GM18909 (cell line): Measurements from ENCODE around the gene S100Z.
"Not testable (repeated sequence)": the region's sequence is repeated elsewhere in the genome, so short reads cannot be mapped to it uniquely, and the experiment has no call there.

ENCODE experiments used
- ATAC-seq: cut with Tn5 transposase; IDR thresholded peaks from one replicate; pipeline ENCODE4 v1.9.1; 2021; ENCODE audit warnings: mild to moderate bottlenecking; ENCODE audit not compliant: unreplicated experiment, poor library complexity

Gene S100Z

GRCh38 chr5:76945238-76945637 is 95.4 kb downstream of the S100Z start:
- not testable (repeated sequence) for ATAC-seq

GRCh38 chr5:76946090-76946489 is 96.3 kb downstream of the S100Z start:
- no peak for ATAC-seq

GRCh38 chr5:76947082-76947503 is 97.3 kb downstream of the S100Z start:
- ATAC-seq = no peak

GRCh38 chr5:76952795-76953536 is 103.2 kb downstream of the S100Z start, which contains the start of gene CRHBP:
Gene CRHBP (plus strand): TSS chr5:76953045. CDS start chr5:76953135, 90 bp downstream.
- no peak for ATAC-seq

DNA sequence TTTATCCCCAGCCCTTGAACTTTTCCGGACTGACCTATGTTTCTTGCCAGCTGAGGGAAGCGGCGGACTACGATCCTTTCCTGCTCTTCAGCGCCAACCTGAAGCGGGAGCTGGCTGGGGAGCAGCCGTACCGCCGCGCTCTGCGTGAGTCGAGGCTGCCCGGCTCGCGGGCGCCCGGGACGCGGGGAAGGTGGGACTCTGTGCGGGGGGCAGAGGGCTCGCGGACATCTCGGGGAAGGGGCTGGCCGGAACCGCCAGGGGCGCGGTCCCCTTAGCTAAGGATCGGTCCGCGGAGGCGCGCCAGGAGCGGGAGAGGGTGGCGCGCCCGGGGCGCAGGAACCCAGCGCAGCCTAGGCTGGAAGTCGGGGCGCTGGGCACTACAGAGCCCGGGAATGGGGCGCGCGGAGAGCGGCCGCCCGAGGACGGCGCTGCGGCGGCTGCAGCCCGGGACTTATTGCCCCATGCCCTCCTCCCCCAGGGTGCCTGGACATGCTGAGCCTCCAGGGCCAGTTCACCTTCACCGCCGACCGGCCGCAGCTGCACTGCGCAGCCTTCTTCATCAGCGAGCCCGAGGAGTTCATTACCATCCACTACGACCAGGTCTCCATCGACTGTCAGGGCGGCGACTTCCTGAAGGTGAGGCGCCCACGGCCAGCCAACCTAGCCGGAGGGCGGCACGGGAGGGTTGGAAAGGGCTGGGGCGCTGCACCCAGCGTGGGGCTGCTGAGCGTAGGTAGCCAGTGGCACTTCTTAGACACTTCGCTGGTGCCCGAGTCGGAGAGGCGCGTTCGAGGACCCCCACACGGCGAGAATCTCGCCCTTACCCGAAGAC is 104.0 kb downstream of the S100Z start:
- ATAC-seq = no peak

DNA sequence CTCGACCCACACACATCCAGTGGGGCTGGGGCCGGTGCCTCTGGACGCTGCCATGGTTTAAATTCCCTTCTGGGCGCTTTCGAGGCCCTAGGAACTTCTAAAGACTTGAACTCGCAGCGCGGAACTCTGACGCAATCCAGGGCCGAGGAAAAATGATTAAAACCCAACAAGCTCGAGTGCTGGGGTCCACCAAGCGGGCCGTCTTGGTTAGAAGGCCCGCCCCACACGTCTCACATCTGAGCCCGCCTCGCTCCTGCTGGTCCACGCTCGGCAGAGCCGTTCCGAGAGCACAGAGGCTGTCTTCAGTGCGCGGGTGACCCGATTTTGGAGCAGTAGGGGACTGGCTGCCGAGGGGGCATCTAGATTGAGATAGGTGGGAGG is 104.6 kb downstream of the S100Z start:
- ATAC-seq = no peak

DNA sequence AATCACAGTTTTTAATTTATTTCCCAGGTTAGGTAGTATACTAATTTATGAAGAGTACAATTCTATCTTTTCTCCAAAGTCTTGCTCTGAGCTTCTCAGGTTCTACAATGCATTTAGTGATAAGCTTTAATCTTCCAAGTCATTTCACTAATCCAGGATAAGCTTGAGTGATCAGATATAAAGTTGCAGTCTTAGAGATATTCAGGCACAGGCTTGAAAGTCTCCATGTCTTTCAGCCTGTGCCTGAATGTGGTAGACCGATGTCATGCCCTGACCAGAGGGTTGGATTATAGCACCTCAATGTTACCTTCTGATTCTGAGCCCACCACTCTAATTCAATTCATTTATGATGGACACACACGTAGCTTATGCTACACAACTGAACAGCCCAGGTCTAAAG is 106.2 kb downstream of the S100Z start:
- no peak for ATAC-seq

DNA sequence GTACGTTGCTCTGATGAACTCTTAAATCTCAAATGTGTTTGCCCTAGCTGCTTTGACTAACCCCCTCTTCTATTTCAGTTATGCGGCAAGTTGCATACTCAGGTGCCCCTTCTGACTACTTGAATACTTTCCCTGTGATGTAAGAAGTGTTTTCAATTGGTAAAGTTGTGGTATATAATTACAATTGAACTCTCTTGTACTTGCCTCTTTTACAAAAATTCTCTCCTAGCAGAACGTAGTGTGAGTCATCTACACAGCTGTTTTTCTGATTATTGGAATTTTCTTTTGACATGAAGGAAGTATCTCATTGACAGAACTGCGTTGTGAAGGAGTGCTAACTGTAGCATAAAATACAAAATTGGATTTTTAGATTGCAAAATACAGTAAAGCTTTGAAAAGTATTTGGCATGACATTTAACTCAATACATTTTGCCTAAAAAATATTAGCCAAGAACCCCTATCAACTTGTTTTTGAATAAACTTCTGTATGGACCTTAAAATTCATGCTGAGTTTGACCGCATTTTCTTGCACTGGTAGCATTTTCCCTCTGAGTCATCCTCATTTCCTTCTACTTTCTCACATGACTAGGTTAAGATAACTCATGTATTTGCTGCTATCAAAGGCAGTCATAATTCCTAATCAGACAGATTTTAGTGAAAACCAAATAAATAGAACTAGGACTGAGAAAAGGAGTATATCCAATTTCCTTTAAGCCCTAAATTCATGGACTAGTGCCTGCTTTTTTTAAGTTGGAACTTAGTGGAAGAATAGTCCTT is 109.4 kb downstream of the S100Z start:
- ATAC-seq = no peak

DNA sequence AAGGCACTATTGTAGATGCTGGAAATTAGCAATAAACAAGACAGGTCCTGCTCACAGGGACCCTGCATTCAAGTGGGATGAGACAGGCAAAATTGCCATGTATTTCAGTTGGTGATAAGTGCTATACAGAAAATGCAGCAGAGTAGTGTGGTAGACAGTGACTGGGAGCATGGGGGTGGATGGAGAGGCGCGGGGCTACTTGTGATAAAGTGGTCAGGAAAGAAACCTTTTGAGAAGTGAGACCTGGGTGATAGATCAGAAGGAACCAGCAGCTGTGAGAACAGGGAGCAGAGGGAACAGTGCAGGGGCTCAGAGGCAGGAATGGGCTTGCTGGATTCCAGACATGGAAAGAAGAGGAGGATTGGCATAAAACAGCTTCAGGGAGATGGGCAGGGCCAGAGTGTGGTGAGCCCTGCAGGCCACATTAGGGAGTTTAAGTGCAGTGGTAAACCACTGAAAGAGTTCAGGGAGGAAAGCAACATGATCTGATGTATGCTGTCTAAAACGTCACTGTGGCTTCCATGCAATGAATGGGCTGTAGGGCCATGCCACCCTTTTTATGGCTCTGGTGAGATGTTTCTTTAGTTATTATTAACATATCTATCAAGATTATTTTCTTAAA is 110.3 kb downstream of the S100Z start:
- ATAC-seq = peak; percentile 81

GRCh38 chr5:76964060-76964459 is 114.2 kb downstream of the S100Z start:
- ATAC-seq = no peak
